ENCODE results near the gene TXNL4B.

DNA sequence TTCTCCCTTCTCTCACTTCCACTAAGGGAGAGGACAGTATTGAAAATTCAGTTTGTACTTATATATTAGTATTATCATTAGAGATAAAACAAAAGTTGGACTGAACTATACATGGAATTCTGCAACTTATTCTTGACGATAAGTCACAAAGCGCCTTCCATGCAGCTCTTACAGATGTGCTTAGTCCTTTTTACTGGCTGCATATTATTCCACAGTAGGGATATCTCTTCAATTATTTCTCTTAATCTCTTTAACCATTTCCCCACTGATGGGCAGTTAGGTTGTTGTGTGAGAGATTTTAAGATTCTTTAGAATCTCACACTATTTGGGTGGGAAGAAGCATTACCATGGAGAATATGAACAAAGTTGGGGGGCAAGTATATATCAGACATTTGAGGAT lies 46.5 kb upstream of the TXNL4B start:
- TF ChIP-seq, protein P1, sequence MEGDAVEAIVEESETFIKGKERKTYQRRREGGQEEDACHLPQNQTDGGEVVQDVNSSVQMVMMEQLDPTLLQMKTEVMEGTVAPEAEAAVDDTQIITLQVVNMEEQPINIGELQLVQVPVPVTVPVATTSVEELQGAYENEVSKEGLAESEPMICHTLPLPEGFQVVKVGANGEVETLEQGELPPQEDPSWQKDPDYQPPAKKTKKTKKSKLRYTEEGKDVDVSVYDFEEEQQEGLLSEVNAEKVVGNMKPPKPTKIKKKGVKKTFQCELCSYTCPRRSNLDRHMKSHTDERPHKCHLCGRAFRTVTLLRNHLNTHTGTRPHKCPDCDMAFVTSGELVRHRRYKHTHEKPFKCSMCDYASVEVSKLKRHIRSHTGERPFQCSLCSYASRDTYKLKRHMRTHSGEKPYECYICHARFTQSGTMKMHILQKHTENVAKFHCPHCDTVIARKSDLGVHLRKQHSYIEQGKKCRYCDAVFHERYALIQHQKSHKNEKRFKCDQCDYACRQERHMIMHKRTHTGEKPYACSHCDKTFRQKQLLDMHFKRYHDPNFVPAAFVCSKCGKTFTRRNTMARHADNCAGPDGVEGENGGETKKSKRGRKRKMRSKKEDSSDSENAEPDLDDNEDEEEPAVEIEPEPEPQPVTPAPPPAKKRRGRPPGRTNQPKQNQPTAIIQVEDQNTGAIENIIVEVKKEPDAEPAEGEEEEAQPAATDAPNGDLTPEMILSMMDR (IDR thresholded peaks at IDR 0.05) = no peak
- TF ChIP-seq EP300 (IDR thresholded peaks at IDR 0.05) (no peak), POLR2A (IDR thresholded peaks at IDR 0.05) (no peak)

All from ovary (tissue), 3 donors.